OCI-LY7 (cell line): ENCODE measurements around the gene SAMMSON. TPM values are rescaled to one million over a fixed set of nuclear protein-coding genes. Genes with fewer than 3 reads are reported as not detected.

ENCODE experiments used
- BruUV-seq: library from RNA; stranded (reverse); fragments of 400-500 nt; replicated peaks from 2 replicates; lab custom pipeline; 2021; lab: Mats Ljungman, UMichigan
- CTCF ChIA-PET: fragments of 300-600 bp; sonication (Branson Sonifier 250); formaldehyde crosslinking; loops from one replicate; lab custom pipeline; 2022; ENCODE audit warnings: antibody characterized with exemption; ENCODE audit not compliant: unreplicated experiment; lab: Charles Lee
- POLR2A ChIA-PET: fragments of 300-600 bp; sonication (Branson Sonifier 250); formaldehyde crosslinking; loops from one replicate; lab custom pipeline; 2022; ENCODE audit warnings: antibody characterized with exemption; lab: Charles Lee
- DNase-seq: peaks from one replicate; pipeline ENCODE4 v3.0.0-alpha.2; 2015; ENCODE audit warnings: low spot score
- H2AFZ ChIP-seq: fragments of 200-600 bp; sonication (generic), shearing (Covaris generic); 2 replicates; pipeline ENCODE4 v1.6.1; 2014; ENCODE audit warnings: mild to moderate bottlenecking, antibody characterized with exemption, low read length, moderate library complexity
- H3K27ac ChIP-seq: fragments of 200-600 bp; sonication (generic); 2 replicates; pipeline ENCODE4 v1.5.1; 2014; ENCODE audit warnings: mixed run types, low read depth, mild to moderate bottlenecking, moderate library complexity, low read length, inconsistent platforms; ENCODE audit not compliant: poor library complexity, severe bottlenecking
- H3K36me3 ChIP-seq: fragments of 200-600 bp; sonication (generic); 2 replicates; pipeline ENCODE4 v1.6.1; 2014; ENCODE audit warnings: mild to moderate bottlenecking, antibody characterized with exemption, low read length, moderate library complexity, mixed read lengths; ENCODE audit not compliant: insufficient read depth
- H3K4me1 ChIP-seq: fragments of 200-600 bp; sonication (generic); 2 replicates; pipeline ENCODE4 v1.5.1; 2014; ENCODE audit warnings: mild to moderate bottlenecking, low read length; ENCODE audit not compliant: insufficient read depth, poor library complexity, severe bottlenecking
- H3K4me2 ChIP-seq: fragments of 200-600 bp; sonication (generic); 2 replicates; pipeline ENCODE4 v1.6.1; 2014; ENCODE audit warnings: mild to moderate bottlenecking, low read length
- H3K4me3 ChIP-seq: fragments of 200-600 bp; sonication (generic); 2 replicates; pipeline ENCODE4 v1.5.1; 2014; ENCODE audit warnings: mild to moderate bottlenecking, low read depth, low read length; ENCODE audit not compliant: poor library complexity, severe bottlenecking
- H3K79me2 ChIP-seq: fragments of 200-600 bp; sonication (generic); 2 replicates; pipeline ENCODE4 v1.6.1; 2016; ENCODE audit warnings: low read depth, mild to moderate bottlenecking, low read length, moderate library complexity, mixed read lengths; ENCODE audit not compliant: insufficient read depth
- H3K9me2 ChIP-seq: fragments of 200-600 bp; sonication (generic); 2 replicates; pipeline ENCODE4 v1.6.1; 2016; ENCODE audit warnings: mild to moderate bottlenecking, low read length, mixed read lengths; ENCODE audit not compliant: insufficient read depth
- H3K9me3 ChIP-seq: fragments of 200-600 bp; sonication (generic); 2 replicates; pipeline ENCODE4 v1.6.1; 2014; ENCODE audit warnings: mild to moderate bottlenecking, mixed run types, low read length, mixed read lengths
- H4K20me1 ChIP-seq: fragments of 200-600 bp; sonication (generic); 2 replicates; pipeline ENCODE4 v1.6.1; 2014; ENCODE audit warnings: mild to moderate bottlenecking, antibody characterized with exemption, low read length, moderate library complexity, mixed read lengths; ENCODE audit not compliant: insufficient read depth
- CTCF ChIP-seq: fragments of 200-600 bp; sonication (generic); conservative IDR thresholded peaks from 2 replicates; pipeline ENCODE4 v1.5.1; 2014; ENCODE audit warnings: mild to moderate bottlenecking, antibody characterized with exemption, low read length, moderate library complexity, mixed read lengths
- EZH2phosphoT487 ChIP-seq: fragments of 200-600 bp; sonication (generic); IDR thresholded peaks from 2 replicates; pipeline ENCODE4 v1.6.1; 2018; ENCODE audit warnings: low read depth, borderline replicate concordance, mild to moderate bottlenecking, mixed run types, antibody characterized with exemption, low read length, moderate library complexity, mixed read lengths
- intact Hi-C: fragments of 100-400 bp; cut with micrococcal nuclease; formaldehyde crosslinking; loops from one replicate; pipeline ENCODE4 v1.10.0; 2022; ENCODE audit not compliant: unreplicated experiment
- total RNA-seq, 2 experiments: library from RNA; depleted of rRNA in 1 of 2; stranded (reverse); fragments of >200 nt in 1 of 2; shearing (Covaris generic) in 1 of 2; gene quantifications; 2 replicates each; pipeline ENCODE4 v1.2.3, GENCODE V29; 2014 to 2022

Gene SAMMSON
- total RNA-seq, 2 experiments from 2014 or later = not detected

DNA sequence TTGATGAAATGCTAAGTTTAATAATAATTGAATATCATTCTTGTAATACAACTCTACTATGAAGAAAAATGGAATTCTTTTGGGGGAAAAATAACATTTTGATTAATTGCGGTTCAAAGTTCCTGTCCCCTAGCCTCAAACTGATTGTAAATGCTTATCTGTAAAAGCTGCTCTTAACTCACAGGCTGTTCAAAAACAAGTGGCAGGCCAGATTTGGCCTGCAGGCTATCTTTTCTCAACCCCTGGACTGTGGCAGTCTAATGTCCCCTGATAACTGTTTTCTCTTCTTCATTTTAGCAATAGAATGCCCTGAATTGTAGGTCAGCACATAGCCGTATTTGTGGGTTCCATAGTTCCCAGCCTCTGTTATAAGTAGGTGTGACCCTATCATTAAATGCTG lies 23.5 kb upstream of the SAMMSON start:
- Histone ChIP-seq H2AFZ (no peak overlapping the region), H3K79me2 (no peaks in the 10 kb centered on the region), H3K4me1 (no peaks in the 10 kb centered on the region), H3K36me3 (no peaks in the 10 kb centered on the region), H3K27ac (no peak overlapping the region), H3K4me2 (no peak overlapping the region), H4K20me1 (no peaks in the 10 kb centered on the region), H3K9me2 (no peaks in the 10 kb centered on the region), H3K4me3 (no peak overlapping the region), H3K9me3 (no peaks in the 10 kb centered on the region)
- ChIA-PET POLR2A (interaction anchor here (1.2 kb wide), 1 partner anchor 15 kb away, joined by 3 read pairs; no protein-coding TSS in a partner anchor), CTCF (no interaction called here)
- intact Hi-C loops = no loop called here
- no peak for DNase-seq
- TF ChIP-seq EZH2phosphoT487 (no peak), CTCF (no peak)
- no TSS peak for BruUV-seq

DNA sequence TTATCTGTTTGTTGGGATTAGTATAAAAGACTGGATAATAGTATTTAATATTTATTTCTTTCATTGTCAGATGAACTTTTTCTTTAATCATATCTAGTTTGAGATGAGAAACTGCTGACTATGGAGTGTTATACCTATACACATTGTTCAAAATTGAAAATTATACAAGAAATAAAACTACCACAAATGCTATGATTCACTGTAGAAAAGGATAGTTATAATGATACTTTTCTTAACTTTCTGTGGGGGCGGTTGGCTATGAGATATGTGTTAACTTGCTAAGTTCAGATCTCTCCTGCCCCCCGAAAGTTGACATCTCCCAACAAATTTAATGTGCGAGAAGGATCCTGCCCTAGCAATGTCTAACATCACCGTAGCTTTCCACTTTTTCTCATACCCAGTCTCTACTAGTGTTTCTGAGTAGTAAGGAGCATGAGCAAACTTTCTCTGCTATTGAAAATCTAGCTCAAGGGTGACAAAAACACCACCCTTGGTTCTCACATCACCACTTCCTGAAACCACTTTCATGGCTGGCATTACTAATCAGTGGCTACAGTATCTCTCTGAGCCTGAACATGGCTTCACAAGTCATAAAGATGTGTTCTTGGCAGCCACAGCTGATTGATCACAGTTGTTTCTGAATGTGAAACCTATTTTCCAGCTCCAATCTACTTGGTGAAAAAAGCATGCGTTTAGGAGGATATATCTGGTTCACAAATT lies 15.8 kb upstream of the SAMMSON start:
- Histone ChIP-seq H3K9me2 (no peaks in the 10 kb centered on the region), H3K4me2 (no peak overlapping the region), H2AFZ (no peak overlapping the region), H3K79me2 (no peaks in the 10 kb centered on the region), H3K9me3 (no peaks in the 10 kb centered on the region), H3K4me1 (no peaks in the 10 kb centered on the region), H3K36me3 (no peaks in the 10 kb centered on the region), H4K20me1 (no peaks in the 10 kb centered on the region), H3K27ac (no peak overlapping the region), H3K4me3 (no peak overlapping the region)
- intact Hi-C loops = no loop called here
- TF ChIP-seq CTCF (no peak), EZH2phosphoT487 (no peak)
- ChIA-PET CTCF (no interaction called here), POLR2A (interaction anchor here (0.6 to 0.7 kb wide), 2 partner anchors 58 to 1127 kb away, joined by 3 to 4 read pairs; no protein-coding TSS in a partner anchor)
- no peak for DNase-seq
- BruUV-seq = no TSS peak

GRCh38 chr3:69985266-69985665 lies 14.3 kb upstream of the SAMMSON start:
- H4K20me1 ChIP-seq = no peaks in the 10 kb centered on the region
- ChIA-PET POLR2A (no interaction called here), CTCF (no interaction called here)
- no peaks in the 10 kb centered on the region for H3K36me3 ChIP-seq
- no TSS peak for BruUV-seq
- no peaks in the 10 kb centered on the region for H3K9me2 ChIP-seq
- intact Hi-C loops = no loop called here
- H3K9me3 ChIP-seq = no peaks in the 10 kb centered on the region
- H3K4me2 ChIP-seq = no peak overlapping the region
- TF ChIP-seq EZH2phosphoT487 (no peak), CTCF (no peak)
- H3K27ac ChIP-seq = no peak overlapping the region
- no peak for DNase-seq
- no peaks in the 10 kb centered on the region for H3K79me2 ChIP-seq
- no peak overlapping the region for H2AFZ ChIP-seq
- H3K4me3 ChIP-seq = no peak overlapping the region
- H3K4me1 ChIP-seq = no peaks in the 10 kb centered on the region
